NCI-H748 (cell line): ENCODE data around the gene GNGT2.

ENCODE experiments used
- DNase-seq: peaks from one replicate; lab custom pipeline; 2025; ENCODE audit not compliant: unreplicated experiment; lab: John Stamatoyannopoulos, UW

GNGT2 gene

DNA sequence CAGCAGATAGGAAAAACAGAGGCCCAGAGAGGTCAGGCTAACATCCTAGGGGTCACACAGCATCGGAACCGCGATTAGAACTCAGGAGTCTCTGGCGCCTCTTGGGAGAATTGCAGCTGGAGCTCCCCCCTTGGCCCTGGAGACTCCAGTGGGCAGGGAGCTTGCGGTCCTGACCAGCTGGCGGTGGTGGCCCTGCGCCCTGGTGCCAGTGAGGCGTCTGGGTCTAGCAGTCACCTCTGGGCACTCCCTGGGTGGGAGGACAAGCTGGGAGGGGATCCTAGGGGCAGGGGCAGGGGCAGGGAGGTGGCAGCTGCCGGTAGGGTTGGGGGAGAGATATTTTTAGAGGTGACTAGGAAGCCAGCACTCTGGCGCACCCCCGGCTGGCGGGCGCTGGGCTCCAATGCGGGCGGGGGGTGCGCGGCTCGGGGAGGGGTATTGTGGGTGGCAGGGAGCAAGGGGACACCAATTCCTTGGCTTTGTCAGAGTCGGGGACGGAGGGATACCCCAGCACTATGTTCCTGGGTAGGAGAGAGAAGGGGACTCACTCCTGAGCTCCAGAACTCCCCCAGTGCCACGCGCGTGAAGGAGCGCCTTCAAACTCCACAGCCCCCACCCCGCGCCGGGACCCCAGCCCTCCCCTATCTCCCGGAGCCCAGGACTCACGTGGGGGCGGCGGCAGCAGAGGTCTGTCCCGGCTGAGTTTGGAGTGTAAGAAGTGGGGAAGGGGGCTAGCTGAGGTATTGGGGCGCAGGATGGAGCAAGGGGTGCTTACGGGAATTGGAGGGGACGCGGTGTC is 19.6 kb upstream of the GNGT2 start:
- DNase-seq = no peak

GRCh38 chr17:49229076-49229804 is 18.9 kb upstream of the GNGT2 start:
- DNase-seq = no peak

GRCh38 chr17:49227436-49228261 is 17.3 kb upstream of the GNGT2 start:
- DNase-seq = peak; percentile 72

GRCh38 chr17:49226771-49227435 is 16.5 kb upstream of the GNGT2 start:
- DNase-seq = no peak

- DNase-seq = no peak
Measured at GRCh38 chr17:49225554-49226236, 15.3 kb upstream of the GNGT2 start.

DNA sequence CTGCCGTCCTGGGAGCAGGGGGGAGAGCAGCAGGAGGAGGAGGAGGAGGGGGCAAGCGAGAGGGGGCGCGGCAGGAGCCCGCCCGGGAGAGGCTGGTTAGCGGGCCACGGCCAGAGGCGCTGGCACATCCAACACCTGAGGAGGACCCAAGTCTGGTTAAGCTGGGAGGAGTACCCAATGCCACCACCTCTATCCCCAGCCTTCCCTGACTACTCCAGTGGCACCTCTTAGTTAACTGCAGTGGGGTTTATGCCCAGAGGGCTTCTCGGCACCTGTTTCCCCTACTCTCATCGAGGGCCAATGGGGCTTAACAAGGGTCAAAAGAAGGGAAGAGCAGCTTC is 14.6 kb upstream of the GNGT2 start:
- DNase-seq = no peak

DNA sequence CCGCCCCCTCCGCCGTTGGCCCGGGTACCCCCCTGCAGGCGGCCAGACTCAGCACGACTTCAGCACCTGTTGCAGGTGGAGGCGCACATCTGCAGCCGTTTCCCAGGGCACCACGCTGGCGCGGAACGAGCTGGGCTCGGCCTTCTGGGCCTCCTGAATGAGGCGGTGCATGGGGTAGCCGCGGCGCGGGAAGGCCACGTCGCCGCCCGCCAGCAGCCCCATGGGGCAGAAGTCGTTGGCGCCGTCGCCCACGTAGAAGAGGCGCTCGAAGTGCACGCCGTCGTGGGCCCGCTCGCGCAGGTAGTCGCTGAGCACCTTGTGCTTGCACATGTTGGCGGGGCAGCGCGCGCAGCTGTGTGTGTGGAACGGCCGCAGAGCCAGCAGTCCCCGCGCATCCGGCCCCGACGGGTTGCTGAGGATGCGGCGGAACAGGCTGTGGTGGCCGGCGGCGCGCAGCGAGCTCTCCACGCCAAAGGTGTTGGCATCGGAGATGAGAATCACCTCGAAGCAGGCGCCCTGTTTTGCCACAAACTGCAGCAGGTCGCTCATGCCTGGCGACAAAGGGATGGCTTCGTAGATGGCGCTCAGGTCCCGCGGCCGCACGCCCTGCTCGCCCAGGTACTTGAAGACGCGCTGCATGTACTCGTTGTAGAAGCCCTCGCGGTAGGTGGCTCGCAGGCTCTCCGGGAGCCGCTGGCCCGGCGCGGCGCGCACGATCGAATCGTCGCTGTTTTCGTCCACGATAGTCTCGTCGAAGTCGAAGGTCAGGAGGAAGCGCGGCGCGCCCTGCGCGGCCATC is 14.0 kb upstream of the GNGT2 start:
- peak; percentile 81 for DNase-seq

DNA sequence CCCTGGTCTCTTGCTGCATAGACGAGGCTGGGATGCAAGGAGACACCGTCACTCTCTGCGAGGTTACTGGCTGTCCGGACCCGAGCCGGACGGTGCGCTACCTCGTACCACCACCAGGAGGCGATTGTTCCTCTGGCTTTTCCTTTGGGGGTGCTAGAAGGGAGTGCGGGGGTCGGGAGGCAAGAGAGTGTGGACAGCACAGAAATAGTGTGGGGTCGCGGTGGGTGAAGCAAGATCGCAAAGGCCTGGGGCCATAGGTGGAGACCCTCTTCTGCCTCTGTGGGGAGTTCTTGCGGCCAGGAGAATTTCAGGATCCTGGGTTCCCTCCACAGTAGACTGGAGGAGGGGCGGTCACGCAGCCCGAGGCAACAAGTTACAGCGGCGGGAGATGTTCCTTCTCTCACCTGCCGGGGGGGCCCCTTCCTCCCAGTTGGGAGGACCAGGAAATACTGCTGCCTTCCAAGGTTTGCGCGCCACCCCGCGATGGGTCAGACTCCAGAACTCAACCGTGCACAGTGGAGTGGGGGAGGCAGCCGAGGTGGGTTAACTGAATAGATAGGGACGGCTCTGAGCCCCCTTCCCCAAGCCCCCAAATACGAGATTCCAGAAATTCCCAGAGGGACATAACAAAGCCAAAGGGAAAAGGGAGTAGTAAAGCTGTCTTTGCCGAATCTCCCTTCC is 13.3 kb upstream of the GNGT2 start:
- DNase-seq = peak; percentile 67

DNA sequence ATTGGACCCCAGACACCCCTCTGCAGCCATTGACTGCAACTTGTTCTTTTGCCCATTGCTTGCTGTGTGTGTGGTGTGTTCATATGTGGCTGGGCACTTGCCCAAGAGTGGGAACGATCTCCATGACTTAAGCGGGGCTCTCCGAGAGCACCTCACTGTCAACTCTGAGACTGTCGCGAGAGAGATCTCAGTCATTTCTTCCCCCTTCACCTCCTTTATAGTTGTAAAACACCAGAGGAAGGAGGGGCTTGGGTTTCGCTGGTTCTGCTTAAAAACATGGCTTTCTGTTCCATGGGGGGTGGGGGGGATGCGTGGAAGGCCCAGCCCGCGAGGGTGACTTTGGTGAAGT is 12.8 kb upstream of the GNGT2 start:
- no peak for DNase-seq

- no peak for DNase-seq
Measured at GRCh38 chr17:49219987-49220386, 9.6 kb upstream of the GNGT2 start.

DNA sequence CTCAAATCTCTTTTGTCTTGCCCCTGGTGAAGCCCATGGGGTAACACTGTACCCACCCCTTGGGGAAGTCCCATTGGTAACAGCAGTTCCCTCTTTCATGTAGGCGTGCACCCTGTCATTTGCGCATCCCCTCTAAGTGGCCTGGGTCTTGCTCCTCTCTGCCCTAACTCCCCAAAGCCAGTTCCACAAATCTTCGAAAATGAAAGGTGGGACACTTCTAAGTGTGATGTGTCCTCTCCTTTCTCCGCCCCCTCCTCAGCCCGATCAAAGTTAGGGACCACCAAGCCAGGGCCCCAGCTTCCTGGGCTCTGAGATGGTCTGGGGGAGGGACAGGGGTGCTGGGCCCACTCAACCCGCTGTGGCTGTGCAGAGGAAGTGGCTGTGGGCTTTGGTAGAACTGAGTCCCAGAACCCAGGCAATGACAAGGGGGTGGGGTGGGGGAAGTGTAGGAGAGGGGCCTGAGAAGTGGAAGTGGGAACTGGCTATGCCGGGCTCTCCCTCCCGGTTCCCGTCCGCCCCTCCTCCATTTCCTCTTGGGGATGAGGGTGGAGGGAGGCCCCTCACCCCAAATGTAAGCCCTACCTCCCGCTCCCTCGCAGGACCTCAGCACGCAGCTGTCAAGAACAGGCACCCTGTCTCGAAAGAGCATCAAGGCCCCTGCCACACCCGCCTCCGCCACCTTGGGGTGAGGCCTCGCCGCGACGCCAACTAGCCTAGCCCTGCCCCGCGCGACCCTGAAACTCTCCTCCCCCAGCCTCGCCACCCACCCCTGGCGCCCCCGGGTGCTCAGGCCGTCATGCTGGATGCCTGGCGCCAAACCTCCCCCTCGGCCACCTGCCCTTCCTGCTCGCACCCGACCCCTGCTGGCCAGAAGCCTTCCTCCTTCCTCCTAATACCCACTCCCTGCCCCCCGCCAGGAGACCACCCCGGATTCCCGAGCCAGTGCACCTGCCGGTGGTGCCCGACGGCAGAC is 8.9 kb upstream of the GNGT2 start:
- DNase-seq = peak; percentile 17

DNA sequence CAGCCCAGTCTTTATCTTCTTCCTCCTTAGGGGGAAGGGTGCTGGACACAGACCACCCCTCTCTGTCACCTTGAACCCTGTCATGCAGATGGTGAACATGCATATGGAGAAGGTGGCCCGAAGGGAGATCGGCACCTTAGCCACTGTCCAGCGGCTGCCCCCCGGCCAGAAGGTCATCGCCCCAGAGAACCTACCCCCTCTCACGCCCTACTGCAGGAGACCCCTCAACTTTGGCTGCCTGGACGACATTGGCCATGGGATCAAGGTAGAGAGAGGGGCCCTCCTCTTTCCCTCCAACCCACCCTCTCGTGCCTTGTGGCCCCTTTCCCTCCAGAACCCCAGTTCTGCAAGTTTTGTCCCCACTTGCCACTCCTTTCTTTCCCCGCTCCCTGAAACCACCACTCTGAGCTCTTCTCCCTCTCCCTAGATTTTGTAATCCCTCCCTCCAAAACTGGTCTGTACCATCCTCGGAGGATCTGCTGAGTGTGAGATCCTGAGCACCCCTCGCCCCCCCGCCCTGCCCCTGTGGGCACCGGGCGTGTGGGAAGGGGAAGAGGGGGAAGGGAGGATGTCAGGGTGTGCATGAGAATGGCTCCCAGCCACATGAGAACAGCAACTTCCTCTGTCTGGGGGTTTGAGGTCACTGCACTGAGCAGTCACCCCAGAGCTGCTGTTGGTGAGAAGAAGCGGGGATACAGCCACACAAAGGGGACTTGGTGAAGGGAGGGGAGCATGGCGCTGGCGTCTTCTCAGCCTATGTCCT is 7.5 kb upstream of the GNGT2 start:
- no peak for DNase-seq

GRCh38 chr17:49216953-49217650 is 6.7 kb upstream of the GNGT2 start:
- no peak for DNase-seq

- DNase-seq = no peak
Measured at GRCh38 chr17:49216482-49216881, 6.1 kb upstream of the GNGT2 start.

DNA sequence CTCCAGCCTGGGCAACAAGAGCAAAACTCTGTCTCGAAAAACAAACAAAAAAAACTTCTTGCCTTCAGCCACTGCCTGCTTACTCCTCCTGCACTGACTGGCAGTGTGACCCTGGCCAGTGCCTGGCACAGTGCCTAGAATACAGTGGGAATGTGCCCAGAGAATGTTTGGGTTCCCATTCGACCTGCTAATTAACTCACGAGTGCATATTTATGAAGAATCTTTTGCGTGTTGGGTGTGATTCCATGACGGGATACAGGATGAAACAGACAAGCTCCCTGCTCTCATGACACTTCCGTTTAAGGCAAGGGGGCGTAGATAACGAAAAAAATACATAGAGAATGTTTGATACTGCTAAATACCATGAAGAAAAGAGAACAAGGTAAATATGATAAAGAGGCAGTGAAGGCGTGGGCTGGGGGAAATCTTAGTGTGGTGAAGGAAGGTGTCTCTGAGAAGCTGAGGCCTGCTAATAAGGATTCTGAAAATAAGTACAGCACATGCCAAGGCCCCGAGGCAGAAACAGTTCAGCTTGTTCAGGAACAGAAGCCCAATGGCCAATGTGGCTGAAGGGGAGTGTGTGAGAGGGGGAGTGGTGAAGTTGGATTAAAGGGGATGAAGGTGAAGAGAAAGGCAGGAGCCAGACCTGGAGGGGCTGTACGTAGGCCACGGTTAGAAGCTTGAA is 4.4 kb upstream of the GNGT2 start:
- DNase-seq = no peak

DNA sequence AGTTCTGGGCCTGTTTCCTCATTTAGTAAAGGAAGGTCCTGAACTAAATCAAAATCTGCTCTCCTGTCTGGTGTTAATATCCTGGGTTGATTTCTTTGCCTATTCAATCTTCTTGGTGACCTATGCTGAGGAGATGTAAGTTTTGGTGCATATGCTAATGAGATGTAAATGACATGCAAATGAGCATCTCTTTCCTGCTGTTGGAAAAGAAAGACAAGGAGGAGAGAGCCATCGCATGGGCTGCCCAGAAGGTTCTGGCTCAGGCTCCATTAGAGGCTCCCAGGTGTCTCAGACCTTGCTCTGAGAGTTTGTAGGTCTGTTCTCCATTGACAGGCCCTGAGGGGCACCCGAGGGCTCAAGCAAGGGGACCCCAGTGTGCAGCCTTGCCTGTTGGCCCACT is 3.5 kb upstream of the GNGT2 start:
- DNase-seq = no peak
